ENCODE data around the gene SUSD3. TPM values are rescaled to one million over a fixed set of nuclear protein-coding genes. Genes with fewer than 3 reads are reported as not detected.

Gene SUSD3
- total RNA-seq, 4 donors from 2014 or later: 6.8 to 24.2 (median 12.8) TPM

DNA sequence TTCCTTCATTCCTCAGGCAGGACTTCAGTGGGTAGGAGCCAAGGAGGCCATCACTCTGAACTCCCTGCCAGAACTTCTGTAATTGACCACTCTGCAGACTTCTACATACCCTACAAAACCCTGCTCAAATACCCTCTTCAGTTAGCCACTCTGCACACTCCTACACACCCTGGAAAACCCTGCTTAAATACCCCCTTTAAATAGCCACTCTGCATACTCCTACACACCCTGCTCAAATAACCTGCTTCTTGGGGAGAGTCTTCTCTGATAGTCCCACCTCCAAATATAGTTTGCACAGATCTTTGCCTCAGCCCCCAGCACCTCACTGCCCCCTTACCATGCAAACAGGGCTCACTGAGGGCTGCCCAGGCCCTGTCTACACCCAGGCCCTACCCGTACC, 18.9 kb downstream of the SUSD3 start:
- DNase-seq (ENCODE audit: low spot score) (no peak), ATAC-seq (ENCODE audit: low FRiP score) (no peak)
- no peak for TF ChIP-seq CTCF (IDR thresholded peaks at IDR 0.05)

GRCh38 chr9:93077811-93078210, 19.3 kb downstream of the SUSD3 start:
- DNase-seq (ENCODE audit: low spot score) (no peak), ATAC-seq (ENCODE audit: low FRiP score) (no peak)
- no peak for TF ChIP-seq CTCF (IDR thresholded peaks at IDR 0.05)

DNA sequence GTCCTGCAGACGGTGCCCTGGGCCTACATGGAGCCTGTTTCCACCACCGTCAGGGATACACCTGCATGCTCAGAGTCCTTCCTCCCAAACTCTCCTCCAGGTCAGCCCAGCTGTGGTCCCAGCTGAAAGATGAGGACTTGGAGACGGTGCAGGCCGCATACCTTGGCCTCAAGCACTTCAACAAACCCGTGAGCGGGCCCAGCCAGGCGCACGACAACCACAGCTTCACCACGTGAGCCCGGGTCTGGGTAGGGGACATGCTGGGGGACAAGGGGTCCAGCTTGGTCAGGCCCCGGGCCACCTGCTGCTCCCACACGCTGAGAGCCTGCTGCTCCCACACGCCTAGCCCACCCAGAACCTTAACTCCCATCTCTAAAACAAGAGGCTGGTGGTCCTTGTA, 20.9 kb downstream of the SUSD3 start:
- DNase-seq (ENCODE audit: low spot score) (peak; percentile 9), ATAC-seq (ENCODE audit: low FRiP score) (no peak)
- TF ChIP-seq CTCF (IDR thresholded peaks at IDR 0.05): no peak

DNA sequence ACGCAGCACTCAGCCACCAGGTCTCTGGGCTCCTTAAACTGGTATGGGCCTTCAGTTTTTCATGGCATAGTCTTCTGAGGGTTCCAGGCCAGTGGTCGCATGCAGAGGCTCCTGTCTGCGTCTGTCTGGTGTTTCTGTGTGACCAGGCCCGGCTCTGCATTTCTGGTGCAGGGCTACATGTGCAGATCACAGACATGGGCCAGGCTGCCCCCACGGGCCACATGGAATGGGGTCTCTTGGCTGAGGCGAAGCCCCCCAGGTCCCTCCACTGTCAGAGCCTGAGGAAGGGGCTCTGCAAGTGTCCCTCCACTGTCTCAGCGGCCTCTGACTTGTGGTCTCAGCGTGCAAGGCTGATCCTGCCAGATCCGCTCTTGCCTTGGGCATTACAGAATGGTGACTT, 21.9 kb downstream of the SUSD3 start:
- no peak for DNase-seq (ENCODE audit: low spot score)
- TF ChIP-seq CTCF (IDR thresholded peaks at IDR 0.05): no peak
- no peak for ATAC-seq (ENCODE audit: low FRiP score)

DNA sequence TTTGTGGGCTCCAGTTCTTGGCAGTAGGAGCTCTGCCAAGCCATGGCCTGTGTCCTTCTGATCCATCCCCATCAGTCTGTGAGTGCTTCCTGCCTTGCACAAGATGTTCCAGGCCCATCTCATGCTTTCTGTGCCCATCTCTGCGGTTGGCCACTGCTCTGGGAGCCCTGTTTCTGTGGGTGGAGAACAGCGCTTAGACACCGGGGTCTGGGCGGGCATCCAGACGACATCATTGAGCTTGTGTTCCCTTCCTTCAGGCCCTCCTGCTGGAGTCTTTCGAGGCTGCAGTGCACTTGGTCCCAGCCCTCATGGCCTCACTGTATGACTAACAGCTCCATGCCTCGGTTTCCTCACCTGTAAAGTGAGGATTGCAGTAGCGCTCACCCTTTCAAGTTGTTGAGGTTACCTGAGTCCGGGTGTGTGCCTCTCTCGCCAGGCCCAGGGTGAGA, 22.6 kb downstream of the SUSD3 start:
- ATAC-seq (ENCODE audit: low FRiP score) (no peak), DNase-seq (ENCODE audit: low spot score) (no peak)
- no peak for TF ChIP-seq CTCF (IDR thresholded peaks at IDR 0.05)

GRCh38 chr9:93081931-93082330, 23.4 kb downstream of the SUSD3 start:
- ATAC-seq (ENCODE audit: low FRiP score): peak; percentile 75
- no peak for TF ChIP-seq CTCF (IDR thresholded peaks at IDR 0.05)
- DNase-seq (ENCODE audit: low spot score): no peak

DNA sequence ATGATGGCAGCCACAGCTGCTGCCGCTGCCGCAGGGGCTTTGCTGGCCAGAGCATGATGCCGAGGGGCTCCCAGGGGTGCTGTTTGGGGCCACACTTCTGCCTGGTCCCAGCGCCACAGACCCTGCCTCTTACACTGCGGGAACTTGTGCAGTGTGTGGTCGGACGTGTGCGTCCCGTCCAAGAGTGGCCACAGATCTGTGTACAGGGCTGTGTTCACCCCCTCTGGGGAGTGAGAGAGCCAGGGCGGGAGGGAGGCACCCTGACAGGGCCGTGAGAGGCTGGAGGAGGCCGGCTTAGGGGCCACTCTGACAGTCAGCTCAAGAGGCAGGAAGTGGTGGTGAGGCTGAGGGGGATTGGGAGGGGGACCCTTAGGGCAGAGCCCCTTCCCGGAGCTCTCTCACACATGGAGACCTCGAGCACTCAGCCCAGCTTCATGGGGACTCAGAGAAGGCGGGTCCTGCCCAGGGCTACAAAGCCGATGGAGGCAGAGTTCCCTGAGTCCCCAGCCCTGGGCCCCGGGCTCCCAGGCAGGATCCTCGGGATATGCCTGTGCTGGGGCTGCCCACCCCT, 24.4 kb downstream of the SUSD3 start:
- no peak for DNase-seq (ENCODE audit: low spot score)
- TF ChIP-seq CTCF (IDR thresholded peaks at IDR 0.05): no peak
- peak; percentile 1 for ATAC-seq (ENCODE audit: low FRiP score)

Data from omental fat pad (tissue), 4 donors.